Measurements from ENCODE around the gene SLU7. TPM values are rescaled to one million over a fixed set of nuclear protein-coding genes. Genes with fewer than 3 reads are reported as not detected.

SLU7 gene
- total RNA-seq, 1 experiment from 2014 or later, result 43.6 TPM

GRCh38 chr5:160462167-160462566, 43.3 kb upstream of the SLU7 start:
- no TSS peak for BruUV-seq (replicated peaks)
- Histone ChIP-seq H3K36me3 (ENCODE audit: control insufficient read depth in 1 of 2, insufficient read depth in 2 of 2, low read length in 2 of 2) (no peaks in the 10 kb centered on the region), H3K9me2 (ENCODE audit: insufficient read depth) (no peaks in the 10 kb centered on the region), H3K9me3 (ENCODE audit: control insufficient read depth in 1 of 2, insufficient read depth in 1 of 2, low read depth in 1 of 2, low read length in 2 of 2) (no peaks in the 10 kb centered on the region), H3K27ac (ENCODE audit: low read depth, low read length) (no peak overlapping the region), H3K79me2 (ENCODE audit: insufficient read depth, low read length) (no peaks in the 10 kb centered on the region), H3K4me2 (ENCODE audit: low read length) (no peak overlapping the region), H2AFZ (ENCODE audit: low read depth, low read length, poor library complexity, severe bottlenecking) (no peak overlapping the region), H3K27me3 (ENCODE audit: insufficient read depth, low read length) (no peaks in the 10 kb centered on the region), H3K4me1 (ENCODE audit: control insufficient read depth in 1 of 2, insufficient read depth in 2 of 2, low read length in 2 of 2) (no peaks in the 10 kb centered on the region), H3K4me3 (replicated peaks in 1 of 2; ENCODE audit: low read depth in 1 of 2, low read length in 2 of 2) (no peak overlapping the region), H3K9ac (ENCODE audit: low read length) (no peak overlapping the region), H4K20me1 (ENCODE audit: insufficient read depth) (no peaks in the 10 kb centered on the region)
- POLR2A ChIA-PET, result no interaction called here
- CTCF ChIA-PET, result no interaction called here
- RAD21 ChIA-PET (ENCODE audit: low non-redundant PET in 1 of 2, low total read pairs in 2 of 2, uncharacterized antibody in 2 of 2, unreplicated experiment in 2 of 2), result no interaction called here
- intact Hi-C loops (cut with micrococcal nuclease), result no loop called here
- DNase-seq (ENCODE audit: low read depth, low spot score) (no peak), ATAC-seq (no peak)
- no peak for TF ChIP-seq POLR2AphosphoS5 (IDR thresholded peaks at IDR 0.05; ENCODE audit: low read depth, low read length)
- no peak for TF ChIP-seq FOSL1 (IDR thresholded peaks at IDR 0.05; ENCODE audit: low read depth)
- TF ChIP-seq ZFX (IDR thresholded peaks at IDR 0.05), result no peak
- no peak for TF ChIP-seq ATF3 (IDR thresholded peaks at IDR 0.05)
- TF ChIP-seq ELF1 (IDR thresholded peaks at IDR 0.05; ENCODE audit: borderline replicate concordance, low read depth), result no peak
- TF ChIP-seq REST (IDR thresholded peaks at IDR 0.05; ENCODE audit: low read depth), result no peak
- TF ChIP-seq YY1 (IDR thresholded peaks at IDR 0.05; ENCODE audit: extremely low read depth, insufficient replicate concordance, low read depth, low read length), result no peak
- TF ChIP-seq EGR1 (IDR thresholded peaks at IDR 0.05; ENCODE audit: low read depth), result no peak
